HepG2 (cell line): ENCODE results near the gene GRHL1. TPM values are rescaled to one million over a fixed set of nuclear protein-coding genes. Genes with fewer than 3 reads are reported as not detected.

ENCODE experiments used
- ARID5B ChIP-seq: IDR thresholded peaks from 2 replicates; pipeline ENCODE4 v1.4.0; 2020; ENCODE audit warnings: mild to moderate bottlenecking, missing genetic modification reagents
- GLI4 ChIP-seq: sonication (generic); formaldehyde crosslinking; IDR thresholded peaks from 2 replicates; pipeline ENCODE4 v1.5.1; 2020; ENCODE audit warnings: missing genetic modification reagents, mild to moderate bottlenecking, moderate library complexity, borderline replicate concordance
- GTF3A ChIP-seq: sonication (generic); formaldehyde crosslinking; conservative IDR thresholded peaks from 2 replicates; pipeline ENCODE4 v1.4.0; 2020; ENCODE audit warnings: mild to moderate bottlenecking, missing genetic modification reagents
- MATR3 ChIP-seq: sonication (generic); formaldehyde crosslinking; IDR thresholded peaks from 2 replicates; pipeline ENCODE4 v1.4.0; 2020; ENCODE audit warnings: missing genetic modification reagents
- MXD1 ChIP-seq: sonication (generic); formaldehyde crosslinking; IDR thresholded peaks from 2 replicates; pipeline ENCODE4 v1.4.0; 2020; ENCODE audit warnings: mild to moderate bottlenecking, missing genetic modification reagents
- MZF1 ChIP-seq: sonication (generic); formaldehyde crosslinking; IDR thresholded peaks from 2 replicates; pipeline ENCODE4 v1.8.1; 2023; ENCODE audit warnings: mild to moderate bottlenecking, missing genetic modification reagents, borderline replicate concordance
- NCOR1 ChIP-seq: fragments of 200-600 bp; sonication (generic); IDR thresholded peaks from 2 replicates; pipeline ENCODE4 v1.7.0; 2017; ENCODE audit warnings: antibody characterized with exemption, low read length, borderline replicate concordance
- NFIC ChIP-seq: IDR thresholded peaks from 2 replicates; pipeline ENCODE4 v1.6.1; 2012; ENCODE audit warnings: mild to moderate bottlenecking, low read length, inconsistent platforms
- PHF8 ChIP-seq: sonication (generic); formaldehyde crosslinking; IDR thresholded peaks from 2 replicates; pipeline ENCODE4 v1.5.0; 2020; ENCODE audit warnings: missing genetic modification reagents
- TAF15 ChIP-seq: fragments of 200-400 bp; formaldehyde crosslinking; IDR thresholded peaks from one replicate; pipeline ENCODE4 v1.6.1; 2018; ENCODE audit warnings: mild to moderate bottlenecking, low read depth, low read length; ENCODE audit not compliant: poor library complexity, severe bottlenecking
- TRAFD1 ChIP-seq: sonication (generic); formaldehyde crosslinking; IDR thresholded peaks from 2 replicates; pipeline ENCODE4 v1.5.1; 2020; ENCODE audit warnings: missing genetic modification reagents, mild to moderate bottlenecking, borderline replicate concordance
- ZFP1 ChIP-seq: IDR thresholded peaks from 2 replicates; pipeline ENCODE4 v1.6.1; 2016
- ZFX ChIP-seq: sonication (generic); formaldehyde crosslinking; IDR thresholded peaks from 2 replicates; pipeline ENCODE4 v1.4.0; 2020; ENCODE audit warnings: mild to moderate bottlenecking, low read depth, missing genetic modification reagents, moderate library complexity
- ZNF441 ChIP-seq: sonication (generic); formaldehyde crosslinking; IDR thresholded peaks from 2 replicates; pipeline ENCODE4 v1.7.0; 2021; ENCODE audit warnings: missing genetic modification reagents, borderline replicate concordance
- ZNF547 ChIP-seq: sonication (generic); formaldehyde crosslinking; IDR thresholded peaks from 2 replicates; pipeline ENCODE4 v1.5.1; 2020; ENCODE audit warnings: mild to moderate bottlenecking, missing genetic modification reagents
- ZNF761 ChIP-seq: sonication (generic); formaldehyde crosslinking; conservative IDR thresholded peaks from 2 replicates; pipeline ENCODE4 v1.4.0; 2020; ENCODE audit warnings: mild to moderate bottlenecking, missing genetic modification reagents
- ZNF768 ChIP-seq: sonication (generic); formaldehyde crosslinking; IDR thresholded peaks from 2 replicates; pipeline ENCODE4 v1.4.0; 2020; ENCODE audit warnings: missing genetic modification reagents
- polyA plus RNA-seq, 8 experiments: library from polyadenylated mRNA; depleted of rRNA in 3 of 8; stranded (reverse) in 7 of 8; unstranded in 1 of 8; fragments of >200 nt; fragmentation: Illumina TruSeq in 4 of 8; extraction: Trizol in 4 of 8; gene quantifications; 2 replicates each; pipeline versions ENCODE4 v1.2.1 to v1.2.3, GENCODE V29; 2011 to 2016; ENCODE audit warnings: low read depth in 4 of 8, missing spikeins in 1 of 8, mixed read lengths in 1 of 8; ENCODE audit not compliant: insufficient read depth in 1 of 8
- total RNA-seq, 5 experiments: library from RNA; depleted of rRNA; stranded (reverse); fragments of >200 nt; fragmentation: Illumina TruSeq; extraction: Trizol; gene quantifications; 2 replicates each; pipeline ENCODE4 v1.2.3, GENCODE V29; 2016; ENCODE audit warnings: low read depth in 1 of 5

GRHL1 gene
- total and polyA plus RNA-seq, 2 of the 13 experiments (the other 11 are each of a cell fraction or from before 2014, with no cell fraction given), result 9.3 to 12.0 TPM

- TF ChIP-seq ARID5B (CRISPR knock-in tag) (no peak), MZF1 (CRISPR knock-in tag) (no peak), NCOR1 (no peak), ZFX (CRISPR knock-in tag) (peak; percentile 55), ZNF761 (0 out of 2 replicates have a peak, but pooled peaks have one; percentile 15), PHF8 (CRISPR knock-in tag) (peak; percentile 20; the same call in 1 of the 2 replicates), TRAFD1 (CRISPR knock-in tag) (no peak), GLI4 (CRISPR knock-in tag) (0 out of 2 replicates have a peak, but pooled peaks have one; percentile 22), ZNF547 (CRISPR knock-in tag) (peak; percentile 56; the same call in 1 of the 2 replicates), ZNF768 (CRISPR knock-in tag) (no peak; the same call in 1 of the 2 replicates), GTF3A (CRISPR knock-in tag) (peak; percentile 57; the same call in 1 of the 2 replicates), MATR3 (CRISPR knock-in tag) (no peak), NFIC (no peak), TAF15 (peak; percentile 50), ZNF441 (CRISPR knock-in tag) (peak; percentile 63; the same call in 1 of the 2 replicates), MXD1 (CRISPR knock-in tag) (peak; percentile 40; the same call in 1 of the 2 replicates), ZFP1 (CRISPR knock-in tag) (no peak)
Observed at GRCh38 chr2:9950521-9951271, 797 bp upstream of the GRHL1 start (continued).
